Stimulated activated naive CD8-positive, alpha-beta T cell treated with anti-CD3 and anti-CD28 coated beads, Interleukin-15, Interleukin-2, amounts not matched to agents 100 ng/mL and 50 ng/mL, for 24 hours (primary cell): Measurements from ENCODE around the gene ATF7.
"Not testable (repeated sequence)": the region's sequence is repeated elsewhere in the genome, so short reads cannot be mapped to it uniquely, and the experiment has no call there.

ENCODE experiments used
- H3K27ac Mint-ChIP-seq: one replicate; pipeline ENCODE4 v1.8.0; 2021; ENCODE audit warnings: mild to moderate bottlenecking, mixed read lengths
- H3K27me3 Mint-ChIP-seq: one replicate; pipeline ENCODE4 v1.8.0; 2021; ENCODE audit warnings: mixed read lengths
- H3K36me3 Mint-ChIP-seq: one replicate; pipeline ENCODE4 v1.8.0; 2021; ENCODE audit warnings: low read depth, mixed read lengths
- H3K4me1 Mint-ChIP-seq: one replicate; pipeline ENCODE4 v1.8.0; 2021; ENCODE audit warnings: low read depth, mixed read lengths
- H3K4me3 Mint-ChIP-seq: one replicate; pipeline ENCODE4 v1.8.0; 2021; ENCODE audit warnings: mild to moderate bottlenecking, mixed read lengths
- H3K9me3 Mint-ChIP-seq: one replicate; pipeline ENCODE4 v1.8.0; 2021; ENCODE audit warnings: mixed read lengths

Gene ATF7

GRCh38 chr12:53645165-53645564, 19.0 kb upstream of the ATF7 start:
- Mint-ChIP-seq H3K4me3 (no peak overlapping the region), H3K27ac (no peak overlapping the region), H3K27me3 (no peaks in the 10 kb centered on the region), H3K9me3 (no peaks in the 10 kb centered on the region), H3K4me1 (no peaks in the 10 kb centered on the region), H3K36me3 (no peaks in the 10 kb centered on the region)

GRCh38 chr12:53644133-53644532, 18.0 kb upstream of the ATF7 start:
- Mint-ChIP-seq H3K4me3 (no peak overlapping the region), H3K36me3 (no peaks in the 10 kb centered on the region), H3K27me3 (no peaks in the 10 kb centered on the region), H3K27ac (no peak overlapping the region), H3K4me1 (no peaks in the 10 kb centered on the region), H3K9me3 (no peaks in the 10 kb centered on the region)

- Mint-ChIP-seq H3K36me3 (no peaks in the 10 kb centered on the region), H3K4me3 (no peak overlapping the region)
Measured at GRCh38 chr12:53643232-53643979, 17.2 kb upstream of the ATF7 start.

GRCh38 chr12:53638057-53638456, 11.9 kb upstream of the ATF7 start:
- Mint-ChIP-seq H3K9me3 (no peaks in the 10 kb centered on the region), H3K4me1 (no peaks in the 10 kb centered on the region), H3K27me3 (no peaks in the 10 kb centered on the region), H3K4me3 (no peak overlapping the region), H3K27ac (no peak overlapping the region), H3K36me3 (no peaks in the 10 kb centered on the region)

More at GRCh38 chr12:53643232-53643979, 17.2 kb upstream of the ATF7 start:
- no peaks in the 10 kb centered on the region for H3K4me1 Mint-ChIP-seq
- H3K27ac Mint-ChIP-seq: no peak overlapping the region
- no peaks in the 10 kb centered on the region for H3K9me3 Mint-ChIP-seq
- no peaks in the 10 kb centered on the region for H3K27me3 Mint-ChIP-seq

- no peaks in the 10 kb centered on the region for H3K36me3 Mint-ChIP-seq
- H3K27me3 Mint-ChIP-seq: no peaks in the 10 kb centered on the region
- H3K9me3 Mint-ChIP-seq: no peaks in the 10 kb centered on the region
- H3K4me3 Mint-ChIP-seq: no peak overlapping the region
- no peak overlapping the region for H3K27ac Mint-ChIP-seq
- no peaks in the 10 kb centered on the region for H3K4me1 Mint-ChIP-seq
Measured at GRCh38 chr12:53636641-53637040, 10.5 kb upstream of the ATF7 start.

DNA sequence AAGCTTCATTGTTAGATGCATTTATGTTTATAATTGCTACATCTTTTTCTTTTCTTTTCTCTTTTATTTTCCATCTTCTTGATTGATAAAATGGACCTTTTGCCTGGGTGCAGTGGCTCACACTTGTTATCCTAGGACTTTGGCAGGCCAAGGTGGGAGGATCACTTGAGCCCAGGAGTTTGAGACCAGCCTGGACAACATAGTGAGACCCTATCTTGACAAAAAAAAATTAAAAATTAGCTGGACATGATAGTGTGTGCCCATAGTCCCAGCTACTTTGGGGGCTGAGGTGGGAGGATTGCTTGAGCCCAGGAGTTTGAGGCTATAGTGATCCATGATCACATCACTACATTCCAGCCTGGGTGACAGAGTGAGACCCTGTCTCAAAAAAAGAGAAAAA, 9.5 kb upstream of the ATF7 start:
- not testable (repeated sequence) for H3K27ac Mint-ChIP-seq, H3K9me3 Mint-ChIP-seq, H3K36me3 Mint-ChIP-seq, H3K4me1 Mint-ChIP-seq, H3K27me3 Mint-ChIP-seq, H3K4me3 Mint-ChIP-seq

DNA sequence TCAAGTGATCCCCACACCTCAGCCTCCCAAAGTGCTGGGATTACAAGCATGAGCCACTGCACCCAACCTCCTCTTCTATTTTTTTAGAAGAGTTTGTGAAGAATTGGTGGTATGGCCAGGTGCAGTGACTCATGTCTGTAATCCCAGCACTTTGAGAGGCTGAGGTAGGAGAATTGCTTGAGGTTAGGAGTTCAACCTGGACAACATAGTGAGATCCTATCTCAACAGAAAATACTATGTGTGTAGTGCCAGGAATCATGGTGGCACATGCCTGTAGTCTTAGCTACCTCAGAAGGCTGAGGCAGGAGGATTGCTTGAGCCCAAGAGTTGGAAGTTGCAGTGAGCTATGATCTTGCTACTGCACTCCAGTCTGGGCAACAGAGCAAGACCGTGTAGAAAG, 5.5 kb upstream of the ATF7 start:
- H3K36me3 Mint-ChIP-seq: no peaks in the 10 kb centered on the region
- H3K27ac Mint-ChIP-seq: no peak overlapping the region

GRCh38 chr12:53627919-53628318, 1.7 kb upstream of the ATF7 start:
- peaks cover 39% of the 10 kb centered on the region for H3K4me1 Mint-ChIP-seq
- H3K27me3 Mint-ChIP-seq: no peaks in the 10 kb centered on the region
- no peaks in the 10 kb centered on the region for H3K9me3 Mint-ChIP-seq
- H3K27ac Mint-ChIP-seq: no peak overlapping the region
- no peaks in the 10 kb centered on the region for H3K36me3 Mint-ChIP-seq
- no peak overlapping the region for H3K4me3 Mint-ChIP-seq

More for the DNA sequence above, 5.5 kb upstream of the ATF7 start:
- Mint-ChIP-seq H3K4me1 (peaks cover 5% of the 10 kb centered on the region), H3K4me3 (no peak overlapping the region), H3K9me3 (no peaks in the 10 kb centered on the region), H3K27me3 (no peaks in the 10 kb centered on the region)

DNA sequence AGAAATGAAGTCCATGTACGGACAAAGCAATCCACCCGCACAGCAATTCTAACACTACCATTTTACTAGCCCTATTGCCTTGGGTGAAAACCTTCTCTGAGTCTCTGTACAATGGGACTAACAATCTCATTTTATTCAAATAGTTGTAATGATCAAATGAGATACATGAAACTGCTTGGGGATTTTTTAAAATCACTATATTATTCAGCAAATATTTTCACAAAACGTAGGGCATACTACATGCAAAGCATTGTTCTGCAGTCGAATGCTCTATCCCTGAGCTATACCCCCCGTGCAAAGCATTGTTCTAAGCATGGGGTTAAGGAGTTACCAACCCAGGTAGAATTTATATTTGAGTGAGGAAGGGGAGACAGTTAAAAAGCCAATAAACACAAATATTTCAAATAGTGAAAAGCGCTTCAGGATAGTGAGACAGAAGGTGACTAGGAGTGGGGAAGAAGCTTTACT, 554 bp upstream of the ATF7 start:
- H3K36me3 Mint-ChIP-seq: peaks cover 2% of the 10 kb centered on the region
- H3K27me3 Mint-ChIP-seq: no peaks in the 10 kb centered on the region
- peak overlapping the region; percentile 93 for H3K4me3 Mint-ChIP-seq
- H3K27ac Mint-ChIP-seq: peak overlapping the region; percentile 94
- peaks cover 43% of the 10 kb centered on the region for H3K4me1 Mint-ChIP-seq
- H3K9me3 Mint-ChIP-seq: no peaks in the 10 kb centered on the region

- H3K4me1 Mint-ChIP-seq: peaks cover 52% of the 10 kb centered on the region
Measured at GRCh38 chr12:53625373-53625945, 723 bp downstream of the ATF7 start.

DNA sequence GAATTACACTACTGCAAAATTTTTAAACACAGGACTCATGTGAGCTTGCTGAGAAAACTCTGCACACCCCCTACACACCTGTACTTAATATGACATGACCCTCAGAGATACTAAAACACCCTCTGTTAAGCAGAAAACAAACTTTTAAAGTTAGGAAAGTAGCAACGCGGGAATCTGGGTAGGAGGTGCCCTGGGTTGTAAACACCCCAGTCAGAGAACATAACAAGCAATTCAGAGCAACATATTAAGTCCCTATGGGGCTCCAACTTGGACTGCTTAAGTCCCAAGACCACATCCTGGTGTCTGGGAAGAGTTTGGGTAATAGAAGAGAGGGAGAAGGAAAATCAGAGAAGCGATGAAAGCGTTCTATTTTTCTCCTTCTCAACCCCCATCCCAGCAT, 1.2 kb downstream of the ATF7 start:
- Mint-ChIP-seq H3K27me3 (no peaks in the 10 kb centered on the region), H3K9me3 (no peaks in the 10 kb centered on the region), H3K27ac (peak overlapping the region; percentile 94), H3K4me3 (peak overlapping the region; percentile 93), H3K4me1 (peaks cover 52% of the 10 kb centered on the region), H3K36me3 (peaks cover 9% of the 10 kb centered on the region)

More at GRCh38 chr12:53625373-53625945, 723 bp downstream of the ATF7 start:
- peaks cover 9% of the 10 kb centered on the region for H3K36me3 Mint-ChIP-seq
- no peaks in the 10 kb centered on the region for H3K27me3 Mint-ChIP-seq
- H3K27ac Mint-ChIP-seq: peak overlapping the region; percentile 94
- peak overlapping the region; percentile 93 for H3K4me3 Mint-ChIP-seq
- H3K9me3 Mint-ChIP-seq: no peaks in the 10 kb centered on the region

DNA sequence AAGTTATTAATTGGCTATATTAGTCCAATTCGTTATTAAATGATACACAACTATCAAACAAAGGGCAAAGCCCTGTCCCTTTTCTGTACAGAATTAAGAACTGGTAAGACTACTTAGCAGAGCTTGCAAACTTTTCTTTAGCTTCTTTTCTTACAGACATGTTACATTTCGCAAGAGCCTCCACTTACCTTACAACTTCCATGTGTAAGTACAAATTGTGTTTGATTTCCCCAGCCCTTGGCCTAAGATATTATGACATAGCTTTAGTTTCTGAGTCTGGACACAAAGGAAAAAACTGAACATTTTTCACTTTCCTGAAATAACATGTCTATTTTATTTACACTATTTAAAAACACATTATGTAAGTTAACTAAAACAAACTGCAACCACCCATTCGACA, 1.7 kb downstream of the ATF7 start:
- H3K4me3 Mint-ChIP-seq: peak overlapping the region; percentile 93
- peaks cover 52% of the 10 kb centered on the region for H3K4me1 Mint-ChIP-seq
- H3K36me3 Mint-ChIP-seq: peaks cover 9% of the 10 kb centered on the region
- H3K27ac Mint-ChIP-seq: no peak overlapping the region
- no peaks in the 10 kb centered on the region for H3K9me3 Mint-ChIP-seq
- H3K27me3 Mint-ChIP-seq: no peaks in the 10 kb centered on the region

DNA sequence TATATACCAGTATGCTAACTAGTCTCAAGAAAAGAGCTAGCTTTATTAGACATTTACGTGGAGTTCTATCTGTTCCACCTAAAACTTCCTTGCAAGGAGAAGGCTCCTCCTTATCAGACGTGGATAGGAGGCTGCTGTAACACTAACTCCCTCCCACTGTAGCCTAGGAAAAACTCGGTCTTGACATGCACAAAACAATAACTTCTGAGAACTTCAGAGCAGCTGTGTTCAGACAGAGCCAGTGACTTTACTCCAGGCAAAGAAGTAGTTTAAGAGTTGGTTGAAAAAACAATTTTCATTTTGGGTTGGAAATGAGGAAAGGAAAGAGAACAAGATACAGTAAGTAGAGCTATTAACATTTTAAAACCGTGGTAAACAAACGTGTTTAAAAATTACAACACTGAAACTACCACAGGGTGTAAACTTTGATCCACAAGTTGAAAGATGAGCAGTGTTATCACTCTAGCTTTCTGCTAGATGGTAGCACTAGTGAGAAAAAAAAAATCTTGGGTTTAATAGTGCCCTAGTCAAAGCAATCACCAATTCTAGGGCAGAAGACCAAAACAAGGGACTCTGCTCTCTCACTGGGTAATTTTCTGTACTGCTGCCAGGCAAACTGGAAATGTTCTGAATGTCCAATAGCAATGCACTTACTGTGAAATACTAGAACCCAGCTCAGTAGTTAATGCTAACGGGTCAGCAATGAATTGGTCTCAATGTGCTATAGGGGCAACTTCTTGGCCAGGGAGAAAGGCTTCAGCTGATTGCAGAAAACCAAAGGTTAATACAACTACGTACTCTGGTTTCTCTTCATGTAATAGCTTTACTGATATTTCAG, 2.4 kb downstream of the ATF7 start:
- H3K27ac Mint-ChIP-seq: no peak overlapping the region
- peaks cover 55% of the 10 kb centered on the region for H3K4me1 Mint-ChIP-seq
- H3K9me3 Mint-ChIP-seq: no peaks in the 10 kb centered on the region
- peaks cover 9% of the 10 kb centered on the region for H3K36me3 Mint-ChIP-seq
- peak overlapping the region; percentile 93 for H3K4me3 Mint-ChIP-seq
- H3K27me3 Mint-ChIP-seq: no peaks in the 10 kb centered on the region

DNA sequence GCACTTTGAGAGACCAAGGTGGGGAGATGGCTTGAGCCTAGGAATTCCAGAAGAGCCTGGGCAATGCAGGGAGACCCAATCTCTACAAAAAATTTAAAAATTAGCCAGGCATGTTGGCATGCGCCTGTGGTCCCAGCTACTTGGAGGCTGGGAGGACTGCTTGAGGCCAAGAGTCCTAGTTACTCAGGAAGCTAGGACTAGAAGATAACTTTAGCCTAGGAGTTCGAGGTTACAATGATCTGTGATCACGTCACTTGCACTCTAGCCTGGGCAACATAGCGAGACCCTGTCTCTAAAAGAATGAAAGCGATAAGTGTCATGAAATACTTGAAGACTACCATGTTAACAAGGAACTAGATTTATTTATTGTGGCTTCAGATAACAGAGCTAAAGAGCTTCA, 3.5 kb downstream of the ATF7 start:
- peaks cover 65% of the 10 kb centered on the region for H3K4me1 Mint-ChIP-seq
- H3K36me3 Mint-ChIP-seq: peaks cover 18% of the 10 kb centered on the region
- no peak overlapping the region for H3K27ac Mint-ChIP-seq
- no peaks in the 10 kb centered on the region for H3K9me3 Mint-ChIP-seq
- H3K4me3 Mint-ChIP-seq: no peak overlapping the region
- H3K27me3 Mint-ChIP-seq: no peaks in the 10 kb centered on the region

- Mint-ChIP-seq H3K4me3 (peak overlapping the region; percentile 76), H3K4me1 (peaks cover 32% of the 10 kb centered on the region), H3K9me3 (no peaks in the 10 kb centered on the region), H3K36me3 (peaks cover 28% of the 10 kb centered on the region), H3K27ac (peak overlapping the region; percentile 54), H3K27me3 (no peaks in the 10 kb centered on the region)
Measured at GRCh38 chr12:53618275-53618674, 7.9 kb downstream of the ATF7 start.
